HepG2 (cell line): Measurements from ENCODE around the gene KXD1. TPM values are rescaled to one million over a fixed set of nuclear protein-coding genes. Genes with fewer than 3 reads are reported as not detected.

Experiments used
- ATAC-seq: fragments of 200-7000 bp; cut with Tn5 transposase; 3 replicates; pipeline ENCODE4 v1.9.1; 2020; ENCODE audit warnings: mild to moderate bottlenecking, moderate library complexity
- BruUV-seq: library from RNA; stranded (reverse); fragments of 400-500 nt; replicated peaks from 2 replicates; lab custom pipeline; 2021; lab: Mats Ljungman, UMichigan
- CTCF ChIA-PET: fragments of 300-600 bp; formaldehyde crosslinking; extraction: SDS; loops from one replicate; lab custom pipeline; 2021; ENCODE audit warnings: low total read pairs, inconsistent platforms, low intra/inter-chr PET ratio; lab: Yijun Ruan, JAX
- POLR2A ChIA-PET: fragments of 350-600 bp; sonication (Branson Sonifier 250); formaldehyde crosslinking; loops from one replicate; lab custom pipeline; 2020; ENCODE audit warnings: antibody characterized with exemption, inconsistent platforms; lab: Yijun Ruan, JAX
- DNase-seq: peaks from one replicate; pipeline ENCODE4 v3.0.0-alpha.2; 2015; ENCODE audit warnings: low spot score
- FAIRE-seq: peaks from 3 replicates; lab custom pipeline; 2011; peaks lifted over from hg19 to GRCh38; lab: Jason Lieb, UNC
- H2AFZ ChIP-seq: one replicate; pipeline ENCODE4 v1.6.1; 2011; ENCODE audit warnings: low read length, inconsistent platforms
- H3K27ac ChIP-seq: fragments of 300-600 bp; 3 replicates; pipeline ENCODE4 v1.8.0; 2011; ENCODE audit warnings: mixed run types, mild to moderate bottlenecking, mixed read lengths, low read length, inconsistent platforms; ENCODE audit not compliant: insufficient read depth; ENCODE audit errors: extremely low read length
- H3K27me3 ChIP-seq, 2 experiments: fragments of 200-600 bp in 1 of 2; 2 replicates in 1 of 2; 3 replicates in 1 of 2; pipeline versions ENCODE4 v1.6.0 to v1.8.0; 2011; ENCODE audit warnings: low read length in 2 of 2, mild to moderate bottlenecking in 2 of 2, moderate library complexity in 2 of 2, inconsistent platforms in 1 of 2; ENCODE audit not compliant: insufficient read depth in 2 of 2, control insufficient read depth in 1 of 2
- H3K36me3 ChIP-seq, 2 experiments: fragments of 200-600 bp in 1 of 2; replicated peaks in 1 of 2; 2 replicates in 1 of 2; 3 replicates in 1 of 2; pipeline versions ENCODE4 v1.5.1 to v1.8.0; 2011; ENCODE audit warnings: low read length in 2 of 2, inconsistent platforms in 1 of 2; ENCODE audit not compliant: insufficient read depth in 2 of 2, control insufficient read depth in 1 of 2
- H3K4me1 ChIP-seq: 2 replicates; pipeline ENCODE4 v1.5.1; 2012; ENCODE audit warnings: low read length, inconsistent platforms; ENCODE audit not compliant: insufficient read depth
- H3K4me2 ChIP-seq: 2 replicates; pipeline ENCODE4 v1.6.0; 2011; ENCODE audit warnings: low read depth, low read length, inconsistent platforms
- H3K4me3 ChIP-seq, 3 experiments: fragments of 200-600 bp in 1 of 3; sonication (generic), shearing (Covaris generic) in 1 of 3; replicated peaks in 1 of 3; 2 replicates each; pipeline ENCODE4 v1.5.1; 2011 to 2016; ENCODE audit warnings: low read length in 3 of 3, inconsistent platforms in 2 of 3, low read depth in 2 of 3, mild to moderate bottlenecking in 2 of 3, control low read depth in 1 of 3, mixed read lengths in 1 of 3; ENCODE audit not compliant: insufficient read depth in 1 of 3
- H3K79me2 ChIP-seq: one replicate; pipeline ENCODE4 v1.6.1; 2011; ENCODE audit warnings: low read length, inconsistent platforms; ENCODE audit not compliant: insufficient read depth
- H3K9ac ChIP-seq: 2 replicates; pipeline ENCODE4 v1.6.0; 2011; ENCODE audit warnings: mild to moderate bottlenecking, low read depth, low read length, inconsistent platforms; ENCODE audit not compliant: insufficient read depth
- H3K9me3 ChIP-seq: 2 replicates; pipeline ENCODE4 v1.5.1; 2012; ENCODE audit warnings: mild to moderate bottlenecking, low read length
- H4K20me1 ChIP-seq: 2 replicates; pipeline ENCODE4 v1.6.0; 2011; ENCODE audit warnings: inconsistent platforms, mild to moderate bottlenecking, low read length, moderate library complexity; ENCODE audit not compliant: insufficient read depth
- AKAP8 ChIP-seq: sonication (generic); formaldehyde crosslinking; IDR thresholded peaks from 2 replicates; pipeline ENCODE4 v1.5.1; 2020; ENCODE audit warnings: mild to moderate bottlenecking, missing genetic modification reagents
- ARHGAP35 ChIP-seq: sonication (generic); formaldehyde crosslinking; IDR thresholded peaks from 2 replicates; pipeline ENCODE4 v1.9.0; 2022; ENCODE audit warnings: mild to moderate bottlenecking, inconsistent platforms, moderate library complexity, missing genetic modification reagents, borderline replicate concordance
- ATF3 ChIP-seq: sonication (generic); formaldehyde crosslinking; IDR thresholded peaks from 2 replicates; pipeline ENCODE4 v1.4.0; 2020; ENCODE audit warnings: missing genetic modification reagents
- CREBL2 ChIP-seq: sonication (generic); formaldehyde crosslinking; IDR thresholded peaks from 2 replicates; pipeline ENCODE4 v1.8.1; 2023; ENCODE audit warnings: missing genetic modification reagents, mild to moderate bottlenecking, borderline replicate concordance
- GABPB1 ChIP-seq: IDR thresholded peaks from 2 replicates; pipeline ENCODE4 v1.6.1; 2016; ENCODE audit warnings: mild to moderate bottlenecking, missing genetic modification reagents, moderate library complexity, missing compliant biosample characterization
- GLI4 ChIP-seq: sonication (generic); formaldehyde crosslinking; IDR thresholded peaks from 2 replicates; pipeline ENCODE4 v1.5.1; 2020; ENCODE audit warnings: missing genetic modification reagents, mild to moderate bottlenecking, moderate library complexity, borderline replicate concordance
- HNF4G ChIP-seq, 2 experiments: sonication (generic) in 1 of 2; formaldehyde crosslinking in 1 of 2; IDR thresholded peaks; 2 replicates each; pipeline versions ENCODE4 v1.4.0 to v1.6.1; 2011 to 2020; ENCODE audit warnings: borderline replicate concordance in 2 of 2, low read depth in 2 of 2, mild to moderate bottlenecking in 2 of 2, low read length in 1 of 2, missing genetic modification reagents in 1 of 2, moderate library complexity in 1 of 2
- KLF12 ChIP-seq: sonication (generic); formaldehyde crosslinking; IDR thresholded peaks from 2 replicates; pipeline ENCODE4 v1.4.0; 2020; ENCODE audit warnings: missing genetic modification reagents, borderline replicate concordance
- PHF21A ChIP-seq: sonication (generic); formaldehyde crosslinking; IDR thresholded peaks from 2 replicates; pipeline ENCODE4 v1.5.0; 2020; ENCODE audit warnings: mild to moderate bottlenecking, missing genetic modification reagents
- RELA ChIP-seq: sonication (generic); formaldehyde crosslinking; IDR thresholded peaks from 2 replicates; pipeline ENCODE4 v1.4.0; 2020; ENCODE audit warnings: missing genetic modification reagents
- ZBTB33 ChIP-seq: sonication (generic); formaldehyde crosslinking; IDR thresholded peaks from 2 replicates; pipeline ENCODE4 v1.4.0; 2020; ENCODE audit warnings: missing genetic modification reagents
- ZNF547 ChIP-seq: sonication (generic); formaldehyde crosslinking; IDR thresholded peaks from 2 replicates; pipeline ENCODE4 v1.5.1; 2020; ENCODE audit warnings: mild to moderate bottlenecking, missing genetic modification reagents
- ZSCAN29 ChIP-seq: sonication (generic); formaldehyde crosslinking; conservative IDR thresholded peaks from 2 replicates; pipeline ENCODE4 v1.4.0; 2020; ENCODE audit warnings: mild to moderate bottlenecking, missing genetic modification reagents
- WGBS: methylation state at CpG from one replicate; pipeline ENCODE4 v1.1.6; 2017; ENCODE audit warnings: low lambda C conversion rate; 5-methylcytosine and 5-hydroxymethylcytosine counted together
- in situ Hi-C: cut with HindIII; loops from 2 replicates; pipeline ENCODE4 v1.10.0; 2017; ENCODE audit warnings: low pct_unique_long_range_greater_than_20kb; ENCODE audit not compliant: extremely low pct_ligation_motif_present
- intact Hi-C: fragments of 100-400 bp; cut with micrococcal nuclease; formaldehyde crosslinking; loops from one replicate; pipeline ENCODE4 v1.10.0; 2022; ENCODE audit not compliant: unreplicated experiment
- polyA plus RNA-seq, 8 experiments: library from polyadenylated mRNA; depleted of rRNA in 3 of 8; stranded (reverse) in 7 of 8; unstranded in 1 of 8; fragments of >200 nt; fragmentation: Illumina TruSeq in 4 of 8; extraction: Trizol in 4 of 8; gene quantifications; 2 replicates each; pipeline versions ENCODE4 v1.2.1 to v1.2.3, GENCODE V29; 2011 to 2016; ENCODE audit warnings: low read depth in 4 of 8, missing spikeins in 1 of 8, mixed read lengths in 1 of 8; ENCODE audit not compliant: insufficient read depth in 1 of 8
- total RNA-seq, 5 experiments: library from RNA; depleted of rRNA; stranded (reverse); fragments of >200 nt; fragmentation: Illumina TruSeq; extraction: Trizol; gene quantifications; 2 replicates each; pipeline ENCODE4 v1.2.3, GENCODE V29; 2016; ENCODE audit warnings: low read depth in 1 of 5
- TF ChIP-seq, protein P1 (sequence below): IDR thresholded peaks from 2 replicates; pipeline ENCODE4 v1.6.1; 2016; ENCODE audit warnings: missing compliant biosample characterization, missing genetic modification reagents, borderline replicate concordance
- TF ChIP-seq, protein P2 (sequence below): sonication (generic); formaldehyde crosslinking; IDR thresholded peaks from 2 replicates; pipeline ENCODE4 v1.4.0; 2020; ENCODE audit warnings: mild to moderate bottlenecking, missing genetic modification reagents

KXD1 gene
- total and polyA plus RNA-seq, 2 of the 13 experiments (the other 11 are each of a cell fraction or from before 2014, with no cell fraction given), result 44.6 to 143 TPM

GRCh38 chr19:18612772-18613588 is 55.3 kb downstream of the KXD1 start, which contains the start of gene TMEM59L:
TMEM59L (plus strand) TSS chr19:18612870; CDS start chr19:18612959, 89 bp downstream.
- 13% methylated on average over 29 of the region's 70 CpGs for WGBS
- ATAC-seq, result no peak
- peaks cover 50% of the 10 kb centered on the region for H3K4me1 ChIP-seq
- peak within 1 kb of the TSS; percentile 100 for H3K4me2 ChIP-seq
- intact Hi-C loops, result no loop called here
- peak within 1 kb of the TSS; percentile 48 to 75 (median 57) for H3K4me3 ChIP-seq
- no peak within 1 kb of the TSS for H3K27ac ChIP-seq
- H3K27me3 ChIP-seq, result peaks cover 0 to 7% of the 10 kb centered on the region in 2 experiments; a peak in 2 of 5 replicates
- no peaks in the 10 kb centered on the region for H3K9me3 ChIP-seq
- H4K20me1 ChIP-seq, result no peaks in the 10 kb centered on the region
- H3K36me3 ChIP-seq, result no peaks in the 10 kb centered on the region
- H3K79me2 ChIP-seq, result no peaks in the 10 kb centered on the region
- peak within 1 kb of the TSS; percentile 57 for H3K9ac ChIP-seq
- BruUV-seq, result no TSS peak
- in situ Hi-C loops, result no loop called here
- FAIRE-seq, result no peak
- CTCF ChIA-PET, result no interaction called here
- H2AFZ ChIP-seq, result no peak within 1 kb of the TSS
- POLR2A ChIA-PET, result interaction anchor here (1.0 kb wide), 1 partner anchor 24 kb away, joined by 4 read pairs; the partner anchor contains the start of gene REX1BD
- no peak for DNase-seq
- TF ChIP-seq ZSCAN29 (CRISPR knock-in tag) (no peak), HNF4G (IDR thresholded peaks at IDR 0.05; ENCODE audit: borderline replicate concordance, low read depth, low read length) (no peak), HNF4G (CRISPR knock-in tag; IDR thresholded peaks at IDR 0.05; ENCODE audit: borderline replicate concordance, low read depth) (no peak), PHF21A (CRISPR knock-in tag) (no peak), ATF3 (peak; percentile 28; the same call in 1 of the 2 replicates), RELA (CRISPR knock-in tag) (no peak), ZNF547 (CRISPR knock-in tag) (0 out of 2 replicates have a peak, but pooled peaks have one; percentile 25), ARHGAP35 (CRISPR knock-in tag) (no peak), GABPB1 (CRISPR knock-in tag) (peak; percentile 50; the same call in 1 of the 2 replicates), GLI4 (no peak), CREBL2 (CRISPR knock-in tag) (no peak), AKAP8 (CRISPR knock-in tag) (peak; percentile 72; the same call in 1 of the 2 replicates), KLF12 (CRISPR knock-in tag) (no peak), ZBTB33 (CRISPR knock-in tag) (0 out of 2 replicates have a peak, but pooled peaks have one; percentile 10)
- TF ChIP-seq, protein P1, sequence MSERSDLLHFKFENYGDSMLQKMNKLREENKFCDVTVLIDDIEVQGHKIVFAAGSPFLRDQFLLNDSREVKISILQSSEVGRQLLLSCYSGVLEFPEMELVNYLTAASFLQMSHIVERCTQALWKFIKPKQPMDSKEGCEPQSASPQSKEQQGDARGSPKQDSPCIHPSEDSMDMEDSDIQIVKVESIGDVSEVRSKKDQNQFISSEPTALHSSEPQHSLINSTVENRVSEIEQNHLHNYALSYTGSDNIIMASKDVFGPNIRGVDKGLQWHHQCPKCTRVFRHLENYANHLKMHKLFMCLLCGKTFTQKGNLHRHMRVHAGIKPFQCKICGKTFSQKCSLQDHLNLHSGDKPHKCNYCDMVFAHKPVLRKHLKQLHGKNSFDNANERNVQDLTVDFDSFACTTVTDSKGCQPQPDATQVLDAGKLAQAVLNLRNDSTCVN (CRISPR knock-in tag), result no peak
- TF ChIP-seq, protein P2, sequence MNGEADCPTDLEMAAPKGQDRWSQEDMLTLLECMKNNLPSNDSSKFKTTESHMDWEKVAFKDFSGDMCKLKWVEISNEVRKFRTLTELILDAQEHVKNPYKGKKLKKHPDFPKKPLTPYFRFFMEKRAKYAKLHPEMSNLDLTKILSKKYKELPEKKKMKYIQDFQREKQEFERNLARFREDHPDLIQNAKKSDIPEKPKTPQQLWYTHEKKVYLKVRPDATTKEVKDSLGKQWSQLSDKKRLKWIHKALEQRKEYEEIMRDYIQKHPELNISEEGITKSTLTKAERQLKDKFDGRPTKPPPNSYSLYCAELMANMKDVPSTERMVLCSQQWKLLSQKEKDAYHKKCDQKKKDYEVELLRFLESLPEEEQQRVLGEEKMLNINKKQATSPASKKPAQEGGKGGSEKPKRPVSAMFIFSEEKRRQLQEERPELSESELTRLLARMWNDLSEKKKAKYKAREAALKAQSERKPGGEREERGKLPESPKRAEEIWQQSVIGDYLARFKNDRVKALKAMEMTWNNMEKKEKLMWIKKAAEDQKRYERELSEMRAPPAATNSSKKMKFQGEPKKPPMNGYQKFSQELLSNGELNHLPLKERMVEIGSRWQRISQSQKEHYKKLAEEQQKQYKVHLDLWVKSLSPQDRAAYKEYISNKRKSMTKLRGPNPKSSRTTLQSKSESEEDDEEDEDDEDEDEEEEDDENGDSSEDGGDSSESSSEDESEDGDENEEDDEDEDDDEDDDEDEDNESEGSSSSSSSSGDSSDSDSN (CRISPR knock-in tag), result peak; percentile 17; the same call in 1 of the 2 replicates
